PC-3 (cell line): ENCODE results near the gene ASCL1. TPM values are rescaled to one million over a fixed set of nuclear protein-coding genes. Genes with fewer than 3 reads are reported as not detected.

Experiments
- ATAC-seq: fragments of 200-7000 bp; cut with Tn5 transposase; 2 replicates; pipeline ENCODE4 v1.9.1; 2020; ENCODE audit warnings: mild to moderate bottlenecking, moderate library complexity
- BruUV-seq: library from RNA; stranded (reverse); fragments of 400-500 nt; replicated peaks from 2 replicates; lab custom pipeline; 2021; lab: Mats Ljungman, UMichigan
- CTCF ChIA-PET: fragments of 300-600 bp; sonication (Branson Sonifier 250); formaldehyde crosslinking; loops from one replicate; lab custom pipeline; 2022; ENCODE audit warnings: antibody characterized with exemption; lab: Charles Lee
- POLR2A ChIA-PET: fragments of 300-600 bp; sonication (Branson Sonifier 250); formaldehyde crosslinking; loops from one replicate; lab custom pipeline; 2022; ENCODE audit warnings: antibody characterized with exemption; ENCODE audit not compliant: unreplicated experiment; lab: Charles Lee
- DNase-seq: peaks from one replicate; pipeline ENCODE4 v3.0.0-alpha.2; 2015
- H2AFZ ChIP-seq: fragments of 300-600 bp; sonication (generic); 2 replicates; pipeline ENCODE4 v1.6.0; 2016; ENCODE audit warnings: antibody characterized with exemption, low read length
- H3F3A ChIP-seq: fragments of 300-600 bp; sonication (generic); one replicate; pipeline ENCODE4 v1.6.0; 2017; ENCODE audit warnings: antibody characterized with exemption, low read length, control low read depth, mild to moderate bottlenecking; ENCODE audit not compliant: unreplicated experiment
- H3K27ac ChIP-seq: fragments of 300-600 bp; sonication (generic); 2 replicates; pipeline ENCODE4 v1.5.1; 2016; ENCODE audit warnings: mild to moderate bottlenecking, low read length
- H3K27me3 ChIP-seq: fragments of 300-600 bp; sonication (generic); 2 replicates; pipeline ENCODE4 v1.6.1; 2016; ENCODE audit warnings: low read length, mixed read lengths
- H3K36me3 ChIP-seq: fragments of 300-600 bp; sonication (generic); 2 replicates; pipeline ENCODE4 v1.6.1; 2016; ENCODE audit warnings: low read depth, mixed run types, low read length, mixed read lengths
- H3K4me1 ChIP-seq: fragments of 300-600 bp; sonication (generic); 2 replicates; pipeline ENCODE4 v1.5.1; 2016; ENCODE audit warnings: low read length; ENCODE audit not compliant: insufficient read depth
- H3K4me2 ChIP-seq: fragments of 300-600 bp; sonication (generic); 2 replicates; pipeline ENCODE4 v1.6.0; 2016; ENCODE audit warnings: low read length
- H3K4me3 ChIP-seq: fragments of 300-600 bp; sonication (generic); 2 replicates; pipeline ENCODE4 v1.5.1; 2016; ENCODE audit warnings: mild to moderate bottlenecking, low read length, mixed read lengths
- H3K79me2 ChIP-seq: fragments of 300-600 bp; sonication (generic); 2 replicates; pipeline ENCODE4 v1.6.1; 2017; ENCODE audit warnings: low read length, mixed read lengths
- H3K9ac ChIP-seq: fragments of 300-600 bp; sonication (generic); 2 replicates; pipeline ENCODE4 v1.6.0; 2016; ENCODE audit warnings: mild to moderate bottlenecking, low read length
- H3K9me2 ChIP-seq: fragments of 300-600 bp; sonication (generic); replicated peaks from 2 replicates; pipeline ENCODE4 v1.6.1; 2016; ENCODE audit warnings: mixed run types, low read length, mixed read lengths
- H3K9me3 ChIP-seq: fragments of 300-600 bp; sonication (generic); 2 replicates; pipeline ENCODE4 v1.6.1; 2016; ENCODE audit warnings: low read length, mixed read lengths
- H4K20me1 ChIP-seq: fragments of 300-600 bp; sonication (generic); 2 replicates; pipeline ENCODE4 v1.6.1; 2016; ENCODE audit warnings: low read length, mixed read lengths
- CTCF ChIP-seq: fragments of 300-600 bp; sonication (generic); conservative IDR thresholded peaks from 2 replicates; pipeline ENCODE4 v1.5.1; 2017; ENCODE audit warnings: antibody characterized with exemption, low read depth, mild to moderate bottlenecking, low read length
- EZH2 ChIP-seq: fragments of 300-600 bp; sonication (generic); IDR thresholded peaks from one replicate; pipeline ENCODE4 v1.6.1; 2017; ENCODE audit warnings: antibody characterized with exemption, mild to moderate bottlenecking, low read length; ENCODE audit not compliant: unreplicated experiment
- EZH2phosphoT487 ChIP-seq: fragments of 300-600 bp; sonication (generic); IDR thresholded peaks from 2 replicates; pipeline ENCODE4 v1.6.1; 2018; ENCODE audit warnings: mild to moderate bottlenecking, antibody characterized with exemption, low read length, borderline replicate concordance
- intact Hi-C: fragments of 100-400 bp; cut with micrococcal nuclease; formaldehyde crosslinking; loops from 2 replicates; pipeline ENCODE4 v1.9.0; 2023
- total RNA-seq: library from RNA; depleted of rRNA; stranded (reverse); fragments of >200 nt; gene quantifications from 2 replicates; pipeline ENCODE4 v1.2.3, GENCODE V29; 2014

The ASCL1 gene
- total RNA-seq, 1 experiment from 2014 or later: not detected

DNA sequence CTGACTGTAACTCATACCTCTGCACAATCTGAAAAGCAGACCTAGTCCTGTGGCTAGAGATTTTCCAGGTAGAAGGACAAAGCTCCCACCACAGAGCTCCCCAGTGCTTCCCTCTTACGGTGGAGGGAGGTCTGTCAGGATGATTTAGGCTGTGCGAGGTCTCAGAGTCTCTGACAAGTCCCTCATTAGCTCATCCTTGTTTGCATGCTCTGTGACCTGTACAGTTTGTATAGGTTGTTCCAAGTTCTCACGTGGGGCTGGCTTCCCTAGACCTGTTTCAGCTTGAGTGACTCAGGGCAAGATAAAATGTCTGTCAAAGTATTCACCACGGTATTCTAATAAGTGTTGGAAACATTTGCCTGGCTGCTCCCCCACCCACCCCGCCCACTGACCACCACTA lies 34.8 kb downstream of the ASCL1 start:
- intact Hi-C loops: no loop called here
- H3K27ac ChIP-seq: no peak overlapping the region
- H3K27me3 ChIP-seq: no peaks in the 10 kb centered on the region
- ATAC-seq (no peak), DNase-seq (no peak)
- no peaks in the 10 kb centered on the region for H3K4me1 ChIP-seq
- H3K36me3 ChIP-seq: no peaks in the 10 kb centered on the region
- TF ChIP-seq EZH2: no peak
- no peak for TF ChIP-seq CTCF
- TF ChIP-seq EZH2phosphoT487: no peak
- no peak overlapping the region for H3K4me3 ChIP-seq
- peaks cover 9% of the 10 kb centered on the region; the same call in 1 of the 2 replicates for H3K9me3 ChIP-seq
- no peaks in the 10 kb centered on the region for H3K79me2 ChIP-seq
- H2AFZ ChIP-seq: no peak overlapping the region
- no peaks in the 10 kb centered on the region for H4K20me1 ChIP-seq
- ChIA-PET CTCF (no interaction called here), POLR2A (no interaction called here)
- H3K9ac ChIP-seq: no peak overlapping the region
- no peaks in the 10 kb centered on the region for H3K9me2 ChIP-seq
- no peaks in the 10 kb centered on the region for H3F3A ChIP-seq
- H3K4me2 ChIP-seq: no peak overlapping the region
- BruUV-seq: no TSS peak

- Histone ChIP-seq H3F3A (no peaks in the 10 kb centered on the region), H3K36me3 (no peaks in the 10 kb centered on the region), H3K9ac (no peak overlapping the region), H3K79me2 (no peaks in the 10 kb centered on the region), H4K20me1 (no peaks in the 10 kb centered on the region), H3K4me2 (no peak overlapping the region), H2AFZ (no peak overlapping the region), H3K4me1 (no peaks in the 10 kb centered on the region), H3K9me2 (no peaks in the 10 kb centered on the region), H3K27me3 (no peaks in the 10 kb centered on the region), H3K27ac (no peak overlapping the region), H3K4me3 (no peak overlapping the region), H3K9me3 (peaks cover 9% of the 10 kb centered on the region; the same call in 1 of the 2 replicates)
- ATAC-seq: no peak
- no peak for DNase-seq
- ChIA-PET POLR2A (no interaction called here), CTCF (no interaction called here)
- no TSS peak for BruUV-seq
- no peak for TF ChIP-seq EZH2
- no peak for TF ChIP-seq CTCF
- no peak for TF ChIP-seq EZH2phosphoT487
- intact Hi-C loops: no loop called here
Measured at GRCh38 chr12:102992720-102993119, 35.2 kb downstream of the ASCL1 start.

- H3K4me1 ChIP-seq: no peaks in the 10 kb centered on the region
- no peak overlapping the region for H3K4me3 ChIP-seq
- no peak overlapping the region for H2AFZ ChIP-seq
- no peaks in the 10 kb centered on the region for H3F3A ChIP-seq
- no peak overlapping the region for H3K27ac ChIP-seq
- no peaks in the 10 kb centered on the region for H3K9me2 ChIP-seq
- no peak overlapping the region for H3K4me2 ChIP-seq
- no peaks in the 10 kb centered on the region for H4K20me1 ChIP-seq
- no peaks in the 10 kb centered on the region for H3K79me2 ChIP-seq
- ChIA-PET POLR2A (no interaction called here), CTCF (no interaction called here)
- ATAC-seq (no peak), DNase-seq (no peak)
- no peak overlapping the region for H3K9ac ChIP-seq
- TF ChIP-seq EZH2 (no peak), CTCF (no peak), EZH2phosphoT487 (no peak)
- no peaks in the 10 kb centered on the region for H3K36me3 ChIP-seq
- H3K9me3 ChIP-seq: 0 out of 2 replicates have a peak, but pooled peaks cover 3% of the 10 kb centered on the region
- no TSS peak for BruUV-seq
- intact Hi-C loops: no loop called here
- H3K27me3 ChIP-seq: no peaks in the 10 kb centered on the region
Measured at GRCh38 chr12:102993537-102993936, 36.1 kb downstream of the ASCL1 start.
